ENCODE results near the gene SRSF4.
A peak's percentile ranks its signal among the peaks of the same experiment; 100 is the strongest.
"Not testable (repeated sequence)": the region's sequence is repeated elsewhere in the genome, so short reads cannot be mapped to it uniquely, and the experiment has no call there.

SRSF4 gene

DNA sequence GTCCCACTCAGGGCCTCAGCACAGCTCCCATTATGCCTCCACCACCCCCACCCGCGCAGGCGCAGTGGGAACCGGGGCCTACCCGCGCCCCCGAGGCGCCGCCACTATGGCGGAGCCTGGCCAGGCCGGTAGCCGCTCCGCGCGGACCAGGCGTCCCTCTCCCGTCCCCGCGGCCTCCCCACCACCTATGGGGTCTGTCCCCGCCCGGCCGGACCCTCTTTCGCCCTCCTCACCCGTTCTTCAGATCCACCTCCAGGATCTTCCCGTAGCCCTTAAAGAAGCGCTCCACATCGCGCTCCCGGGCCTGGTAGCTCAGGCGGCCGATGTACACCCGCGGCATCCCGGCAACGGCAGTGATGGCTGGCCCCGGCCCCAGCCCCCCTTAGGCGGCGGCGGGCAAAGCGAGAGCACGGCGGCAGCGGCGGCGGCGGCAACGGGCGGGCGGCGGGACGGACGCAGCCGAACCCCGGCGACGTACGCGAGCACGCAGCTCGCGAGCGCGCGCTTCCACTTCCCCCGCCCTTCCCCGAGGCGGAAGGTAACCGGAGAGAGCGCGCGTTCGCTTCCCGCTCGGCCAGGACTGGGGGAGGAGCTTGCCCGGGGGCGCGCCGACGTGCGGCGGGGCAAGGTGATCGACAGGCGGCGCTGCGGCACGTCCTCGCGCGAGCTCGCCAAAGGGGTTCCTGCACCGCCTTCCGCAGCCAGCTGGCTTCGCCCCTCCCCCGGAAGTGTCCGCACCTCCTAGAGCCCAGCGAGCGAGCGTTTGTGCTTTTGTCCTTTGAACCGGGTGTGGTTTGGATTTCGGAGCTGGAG lies at the start of gene SRSF4:
Gene SRSF4 (minus strand): TSS at position 488 of the 813 bp plus-strand sequence. CDS start 148 bp downstream, at position 340.
- peak; percentile 100 for DNase-seq

DNA sequence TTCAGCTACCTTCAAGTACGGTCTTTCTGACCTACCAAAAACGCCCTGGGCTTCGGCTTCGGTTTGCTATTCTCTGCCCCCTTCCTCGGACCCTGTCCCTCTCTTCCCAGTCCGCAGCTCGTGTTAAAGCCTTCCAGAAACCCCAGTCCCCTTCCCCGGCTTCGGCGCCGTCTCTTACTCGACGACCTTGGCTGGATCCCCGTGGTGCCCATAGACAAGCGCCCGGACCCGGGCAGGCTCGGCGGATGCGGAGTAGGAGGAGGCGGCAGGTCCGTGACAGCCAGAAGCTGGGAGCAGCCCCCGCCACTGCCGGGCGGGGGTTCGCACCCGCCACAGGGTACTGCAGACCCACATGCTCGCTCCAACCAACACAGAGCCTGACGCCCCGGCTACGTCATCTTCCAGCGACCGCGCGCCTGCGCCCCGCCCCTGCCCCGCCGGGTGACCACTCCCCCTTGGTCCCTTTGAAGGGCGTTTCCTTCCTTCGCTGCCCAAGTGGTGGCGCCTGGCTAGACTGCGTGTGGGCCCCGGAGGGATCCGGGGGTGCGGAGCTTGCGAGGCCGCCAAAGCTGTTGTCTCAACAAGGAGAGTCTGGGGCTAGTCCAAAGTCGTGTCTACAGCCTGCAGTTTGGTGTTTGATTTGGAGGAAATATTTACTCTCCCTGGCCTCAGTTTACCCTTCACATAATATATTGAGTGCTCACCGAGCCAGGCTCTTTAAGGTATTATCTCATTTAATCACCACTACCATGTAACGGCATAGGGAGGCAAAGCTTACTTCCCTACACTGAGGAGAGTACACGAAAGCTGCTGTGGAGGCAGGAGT lies 49.1 kb upstream of the SRSF4 start, which contains the start of gene MECR:
Gene MECR (minus strand): TSS at position 382 of the 826 bp plus-strand sequence. CDS start 28 bp downstream, at position 354.
- peak; percentile 97 for DNase-seq

DNA sequence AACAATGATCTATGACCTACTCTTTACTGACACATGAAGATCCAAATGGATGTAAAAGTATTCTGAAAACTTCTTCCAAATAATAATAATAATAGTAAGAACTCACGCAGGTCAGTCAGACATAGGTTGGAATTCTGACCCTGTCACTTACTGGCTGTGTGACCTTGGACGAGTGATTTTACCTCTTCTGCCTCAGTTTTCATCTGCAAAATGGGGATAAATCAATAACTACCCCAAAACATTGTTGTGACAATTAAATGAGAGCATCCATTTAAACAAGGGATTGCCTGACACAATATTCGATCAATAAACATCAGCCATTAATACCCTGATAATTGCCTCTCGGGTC lies 48.5 kb upstream of the SRSF4 start:
- DNase-seq: no peak

DNA sequence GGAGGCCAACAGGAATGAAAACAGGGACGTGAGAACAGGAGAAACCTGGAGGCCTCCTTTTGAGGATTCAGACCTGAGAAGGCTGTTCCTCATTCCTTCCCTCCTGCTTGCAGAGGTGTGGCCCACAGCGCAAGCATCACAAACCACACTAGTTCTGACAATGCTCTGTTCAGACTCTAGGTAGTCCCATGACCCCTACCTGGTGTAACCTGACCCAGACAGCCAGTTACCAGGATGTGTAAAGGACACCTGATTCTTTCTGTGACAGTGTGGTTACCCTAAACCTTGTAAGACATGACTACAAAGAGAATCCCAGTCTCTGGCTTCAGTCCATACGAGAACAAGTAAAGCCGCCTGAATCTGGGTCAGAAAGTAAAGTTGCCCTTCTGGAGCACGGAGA lies 45.8 kb upstream of the SRSF4 start:
- no peak for DNase-seq

DNA sequence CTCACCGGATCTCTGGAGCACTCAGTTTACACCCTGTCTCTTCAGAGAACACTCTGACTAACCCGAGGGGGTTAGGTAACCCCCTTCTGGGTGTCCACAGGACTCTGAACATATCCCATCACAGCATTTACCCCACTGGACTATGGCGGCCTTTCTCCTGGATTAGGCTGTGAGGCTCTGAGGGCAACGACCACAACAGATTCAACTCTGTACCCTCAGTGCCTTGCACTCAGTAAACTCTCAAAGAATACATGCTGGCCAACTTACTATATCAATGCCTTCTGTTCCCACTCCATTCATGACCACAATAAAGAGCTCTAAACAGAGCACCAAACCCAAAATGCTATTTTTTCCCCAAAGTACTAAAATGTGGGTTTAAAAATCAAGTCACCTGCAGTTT lies 43.7 kb upstream of the SRSF4 start:
- no peak for DNase-seq

DNA sequence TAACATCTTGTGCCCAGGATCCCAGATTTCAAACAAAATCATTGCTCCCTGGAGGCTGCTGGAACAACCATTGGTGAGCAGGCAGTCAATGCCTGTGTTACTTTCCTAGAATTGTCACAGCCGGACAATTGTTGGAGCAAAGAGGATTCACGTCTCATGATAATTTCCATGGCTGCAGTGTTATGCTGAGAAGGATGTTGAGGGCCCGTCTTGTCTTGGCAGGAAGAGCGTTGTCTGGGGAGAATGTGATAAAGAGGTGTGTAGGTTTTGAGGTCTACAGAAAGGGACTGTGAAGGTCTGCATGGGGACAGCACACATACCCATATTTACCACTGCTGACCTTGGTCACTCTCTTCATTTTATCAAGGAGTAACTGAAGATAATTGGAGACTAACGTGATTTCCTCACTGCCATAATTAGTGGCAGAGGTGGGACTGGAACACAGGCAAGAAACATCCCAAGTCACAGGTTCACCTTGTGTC lies 42.7 kb upstream of the SRSF4 start:
- no peak for DNase-seq

DNA sequence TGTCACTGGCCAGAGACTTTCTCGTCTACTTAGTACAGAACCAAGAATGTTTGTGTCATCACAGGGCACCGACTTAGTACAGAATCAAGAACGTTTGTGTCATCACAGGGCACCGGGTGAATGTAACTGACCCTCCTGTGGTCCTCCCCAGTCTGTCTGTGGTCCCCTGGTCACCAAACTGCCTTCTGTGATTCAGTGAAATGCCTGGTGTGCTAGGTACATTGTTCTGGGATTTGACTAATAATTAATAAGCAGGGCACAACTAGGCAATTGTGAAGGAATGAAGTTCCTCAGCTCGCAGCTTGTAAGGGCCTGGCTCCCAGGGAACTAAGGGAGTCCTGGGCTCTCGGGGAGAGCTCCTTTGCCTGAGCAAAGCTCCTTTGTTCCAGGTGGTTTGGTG lies 41.8 kb upstream of the SRSF4 start:
- no peak for DNase-seq

DNA sequence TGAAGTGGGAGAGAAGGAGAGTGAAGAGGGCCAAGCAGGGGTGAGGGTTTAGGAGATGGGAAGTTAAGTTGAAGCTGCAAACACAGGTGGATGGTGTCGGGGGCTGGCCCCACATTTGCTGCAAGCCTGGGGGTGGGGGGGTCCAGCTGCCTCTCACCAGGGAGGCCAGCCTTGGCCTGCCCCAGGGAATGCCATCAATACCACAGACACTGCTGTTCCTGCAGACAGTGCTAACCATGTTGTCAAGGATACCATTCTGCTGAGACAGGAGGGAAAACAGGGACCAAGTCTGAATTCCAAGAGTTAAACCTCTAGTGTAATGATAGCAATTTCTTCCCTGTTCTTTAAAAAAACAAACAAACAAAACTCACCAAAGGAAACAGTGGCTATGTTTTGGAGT lies 41.0 kb upstream of the SRSF4 start:
- no peak for DNase-seq

DNA sequence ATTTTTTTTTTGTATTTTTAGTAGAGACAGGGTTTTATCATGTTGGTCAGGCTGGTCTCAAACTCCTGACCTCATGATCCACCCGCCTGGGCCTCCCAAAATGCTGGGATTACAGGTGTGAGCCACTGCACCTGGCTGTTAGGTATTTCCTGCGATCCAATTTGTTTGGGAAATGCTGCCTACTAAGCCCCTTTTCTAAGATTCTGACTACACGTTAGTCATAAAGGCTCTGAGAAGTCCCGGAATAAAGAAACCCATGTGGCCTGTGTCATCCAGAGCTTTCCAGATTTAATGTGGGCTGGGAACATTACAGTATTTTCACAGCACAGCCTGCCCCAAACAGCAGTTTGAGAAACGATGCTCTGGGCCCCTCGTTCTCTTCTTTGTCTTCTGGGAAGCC lies 40.6 kb upstream of the SRSF4 start:
- not testable (repeated sequence) for DNase-seq

DNA sequence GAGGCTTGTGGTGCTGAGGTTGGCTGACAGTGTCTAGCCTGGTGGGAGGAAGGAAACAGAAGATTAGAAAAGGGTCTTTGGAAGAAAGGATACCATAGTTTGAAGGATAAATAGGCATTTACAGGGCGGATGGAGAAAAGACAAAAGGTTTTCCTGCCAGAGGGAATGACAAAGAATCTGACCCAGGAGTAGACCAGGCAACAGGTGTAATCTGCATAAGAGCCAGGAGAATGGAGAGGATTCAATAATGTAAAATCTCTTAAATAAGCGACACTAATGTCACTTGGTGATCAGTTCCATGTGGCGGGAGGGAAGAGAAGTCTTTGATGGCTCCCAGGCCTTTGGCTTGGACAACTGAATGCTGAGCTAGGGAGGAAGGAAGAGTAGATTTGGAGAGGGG lies 39.6 kb upstream of the SRSF4 start:
- DNase-seq: no peak

DNA sequence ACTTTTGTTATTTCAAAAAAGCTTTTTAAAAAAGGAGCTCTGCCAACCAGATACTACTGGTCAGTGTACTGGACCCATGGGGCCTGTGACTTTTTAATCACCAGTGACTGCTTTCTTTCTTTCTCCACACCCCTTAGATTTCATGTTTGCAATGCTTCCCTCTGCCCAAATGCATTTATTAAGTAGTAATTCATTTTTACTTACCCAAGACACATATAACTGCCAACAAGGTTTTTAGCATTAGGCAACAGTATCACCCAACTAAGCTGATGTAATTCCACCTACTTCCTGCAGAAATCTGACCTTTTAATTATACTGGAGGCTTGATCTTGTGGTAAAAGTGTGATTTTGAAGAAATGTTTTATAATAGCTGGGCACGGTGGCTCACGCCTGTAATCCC lies 36.5 kb upstream of the SRSF4 start:
- DNase-seq: no peak

DNA sequence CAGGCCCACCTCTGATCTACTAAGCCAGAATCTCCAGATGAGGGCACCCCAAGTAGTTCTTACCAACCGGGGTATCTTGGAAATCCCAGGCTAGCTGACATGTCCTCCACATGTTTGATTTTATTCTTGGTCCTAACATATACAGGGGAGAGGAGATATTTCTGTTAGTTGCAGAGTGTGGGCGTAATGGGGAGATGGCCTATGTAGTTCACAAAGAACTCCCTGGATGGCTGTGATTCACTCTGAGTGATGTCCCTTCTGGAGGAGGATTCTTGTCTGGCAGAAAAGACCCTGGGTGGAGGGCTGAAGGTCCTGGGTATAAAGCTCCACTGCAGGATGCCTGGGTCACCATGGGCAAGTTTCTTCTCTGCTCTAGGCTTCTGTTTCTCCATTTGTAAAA lies 35.9 kb upstream of the SRSF4 start:
- no peak for DNase-seq

DNA sequence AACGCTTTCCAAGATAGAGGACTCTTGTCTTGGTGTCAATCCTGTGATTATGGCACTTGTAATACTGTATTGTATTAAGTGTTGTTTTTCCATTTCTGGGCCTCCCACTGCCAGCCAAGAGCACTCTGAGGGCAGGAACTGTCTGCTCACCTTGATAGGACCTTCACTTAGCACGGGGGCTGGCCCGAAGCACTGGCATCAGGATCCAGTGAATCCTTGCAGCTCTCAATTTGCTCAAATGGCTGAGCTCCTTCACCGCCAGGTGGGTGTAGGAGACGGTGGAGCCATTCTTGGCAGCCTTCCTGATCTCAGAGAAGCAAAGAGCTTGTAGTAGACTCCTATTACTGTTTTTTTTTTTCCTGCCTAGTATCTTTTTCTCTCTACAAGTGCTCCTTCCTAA lies 31.4 kb upstream of the SRSF4 start:
- DNase-seq: no peak

DNA sequence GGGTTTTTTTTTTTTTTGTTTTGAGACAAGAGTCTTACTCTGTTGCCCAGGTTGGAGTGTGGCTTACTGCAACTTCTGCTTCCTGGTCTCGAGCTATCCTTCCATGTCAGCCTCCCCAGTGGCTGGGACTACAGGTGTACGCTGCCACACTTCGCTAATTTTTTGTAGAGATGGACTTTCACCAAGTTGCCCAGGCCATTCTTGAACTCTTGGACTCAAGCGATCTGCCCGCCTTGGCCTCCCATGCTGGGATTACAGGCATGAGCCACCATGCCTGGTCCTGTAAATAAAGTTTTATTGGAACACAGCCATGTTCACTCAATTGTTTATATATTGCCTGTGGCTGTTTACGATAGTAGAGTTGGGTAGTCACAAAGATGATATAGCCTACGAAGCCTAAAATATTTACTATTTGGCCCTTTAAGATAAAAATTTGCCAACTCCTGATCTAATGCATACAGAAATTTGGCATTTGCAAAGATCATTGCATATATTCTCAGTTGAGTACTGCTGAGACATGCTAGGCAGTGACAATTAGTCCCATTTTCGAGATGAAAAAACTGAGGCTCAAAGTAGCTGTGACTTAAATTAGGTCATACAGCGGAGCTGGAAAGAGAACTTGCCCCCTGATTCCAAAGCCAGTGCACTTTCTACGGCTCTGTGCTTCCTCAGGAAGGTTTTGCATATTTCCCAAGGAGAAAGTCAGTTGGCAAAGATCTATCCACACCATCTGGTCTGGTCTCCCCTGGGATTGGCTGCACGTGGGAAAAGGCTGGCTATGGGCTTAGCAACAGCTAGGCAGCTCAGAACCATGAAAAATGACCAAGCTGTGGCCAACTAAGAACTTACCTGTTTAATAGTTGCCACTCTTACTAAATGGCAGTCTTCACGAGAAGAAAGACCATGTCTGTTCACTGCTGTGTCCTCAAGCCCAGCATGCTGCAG lies 29.7 kb upstream of the SRSF4 start:
- no peak for DNase-seq

DNA sequence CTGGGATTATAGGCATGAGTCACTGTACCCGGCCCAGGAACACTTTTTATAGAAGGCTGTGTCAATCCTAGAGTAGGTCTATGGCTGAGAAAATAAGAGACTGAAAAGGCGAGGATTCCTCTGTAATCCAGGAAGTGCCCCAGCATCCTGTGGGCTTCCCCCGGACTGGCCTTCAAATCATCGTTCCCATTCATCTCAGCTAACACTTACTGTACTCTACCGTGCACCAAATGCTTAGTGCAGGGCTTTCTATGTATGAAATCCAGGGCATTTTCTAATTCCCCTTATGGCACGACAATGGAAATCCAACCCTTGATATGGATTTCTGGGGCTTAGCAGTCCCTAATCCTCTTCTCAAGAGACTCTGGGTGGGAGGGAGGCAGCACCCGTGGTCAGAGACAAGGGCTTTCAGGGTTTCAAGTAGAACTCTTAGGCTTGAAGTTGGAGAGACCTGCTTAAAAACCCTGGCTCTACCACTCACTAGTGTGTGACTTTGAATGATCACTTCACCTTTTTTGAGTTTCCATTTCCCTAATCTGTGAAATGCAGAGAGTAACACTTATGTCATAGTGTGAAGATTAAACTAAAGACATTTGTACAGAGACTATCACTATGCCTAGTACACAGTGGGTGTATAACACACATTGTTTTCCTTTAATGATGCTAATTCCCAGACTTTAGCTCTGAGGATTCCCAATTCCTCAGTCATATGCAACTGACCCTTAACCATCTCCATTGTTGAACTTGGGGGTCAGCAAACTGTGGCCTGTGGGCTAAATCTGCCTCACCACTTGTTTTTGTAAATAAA lies 28.8 kb upstream of the SRSF4 start:
- no peak for DNase-seq

DNA sequence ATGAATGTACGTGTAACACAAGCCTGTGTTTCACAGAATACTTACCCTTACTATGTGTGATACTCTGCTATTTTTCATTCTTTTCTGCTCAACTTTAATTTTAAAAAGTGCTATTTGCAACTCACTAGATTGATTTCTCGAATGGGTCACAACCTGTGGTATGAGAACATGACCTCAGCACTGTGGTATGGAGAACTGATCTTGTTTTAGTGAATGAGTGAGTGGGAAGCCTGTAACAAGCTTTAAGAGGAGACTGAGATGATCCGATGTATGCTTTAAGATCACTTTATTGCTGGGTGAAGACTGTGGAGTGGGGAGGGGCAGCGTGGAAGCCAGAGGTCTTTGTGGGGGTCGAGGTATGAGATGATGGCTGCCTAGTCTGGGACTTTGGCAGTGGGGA lies 27.5 kb upstream of the SRSF4 start:
- no peak for DNase-seq

DNA sequence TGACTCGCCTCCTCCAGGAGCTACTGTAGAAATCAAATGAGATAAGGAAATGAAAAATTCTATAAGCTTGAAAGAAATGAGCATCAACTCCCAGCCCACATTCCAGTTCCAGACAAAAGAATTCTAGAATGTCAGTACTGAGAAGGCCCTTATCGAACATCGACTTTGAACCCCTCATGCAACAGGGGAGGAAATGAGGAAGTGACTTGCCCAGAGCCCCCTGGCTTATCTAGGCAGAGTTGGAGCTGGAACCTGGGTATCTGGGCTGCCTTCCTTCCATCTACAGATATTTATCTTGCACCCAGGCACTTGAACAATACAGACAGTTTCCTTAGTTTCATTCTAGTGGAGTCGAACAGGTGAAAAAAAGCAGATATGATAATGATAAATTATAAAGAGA lies 26.7 kb upstream of the SRSF4 start:
- DNase-seq: no peak

DNA sequence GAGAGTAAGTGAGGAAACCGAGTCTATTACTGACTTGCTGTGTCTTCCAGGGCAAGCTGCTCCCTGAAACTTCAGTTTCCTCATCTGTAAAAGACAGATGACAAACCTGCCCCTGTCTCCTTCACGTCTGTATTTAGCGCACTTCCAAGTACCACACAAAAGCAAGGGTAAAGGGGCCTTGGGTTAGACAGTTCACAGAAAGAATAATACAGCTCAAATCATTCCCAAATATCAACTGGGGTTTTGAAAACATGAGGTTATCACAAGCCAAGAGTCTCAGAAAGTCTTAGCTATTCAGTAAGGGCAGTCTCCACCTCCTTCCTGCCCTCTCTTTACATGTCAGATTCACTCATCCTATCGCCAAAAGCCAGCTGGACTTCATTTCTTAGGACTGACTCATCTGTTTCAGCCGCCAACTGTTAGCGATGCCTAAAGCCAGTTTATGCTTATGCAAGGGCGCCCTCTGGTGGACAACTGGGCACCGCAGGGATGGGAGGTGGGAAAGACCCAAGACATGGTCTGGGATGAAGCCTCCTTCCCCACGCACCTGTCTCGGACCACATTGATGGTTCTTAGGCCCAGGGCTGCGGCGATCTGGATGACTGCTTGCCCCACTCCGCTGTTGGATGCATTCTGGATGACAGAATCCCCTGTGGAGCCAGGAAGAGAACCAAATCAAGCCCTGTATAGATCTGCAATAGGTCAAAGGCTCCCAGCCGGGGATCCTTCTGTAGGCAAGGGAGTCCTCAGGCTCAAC lies 21.1 kb upstream of the SRSF4 start:
- peak; percentile 83 for DNase-seq

DNA sequence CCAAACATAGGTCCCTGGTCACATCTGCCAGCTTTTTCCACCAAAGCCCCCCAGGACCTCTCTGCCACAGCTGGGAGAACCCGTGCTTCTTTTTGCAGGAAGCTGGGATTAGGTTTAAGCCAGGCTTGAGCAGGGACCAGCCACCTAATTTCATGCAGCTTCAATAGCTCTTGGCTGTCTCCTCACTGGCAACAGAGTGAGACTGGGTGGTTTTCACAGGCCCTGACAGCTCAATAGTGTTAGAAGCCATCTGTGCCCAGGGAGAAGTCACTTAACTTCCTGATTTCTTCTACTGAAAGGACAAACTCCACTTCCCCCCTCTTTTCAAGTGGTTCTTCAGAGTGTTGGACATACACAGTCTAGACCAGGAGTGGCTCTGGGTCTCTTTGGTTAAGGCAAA lies 20.4 kb upstream of the SRSF4 start:
- DNase-seq: no peak

DNA sequence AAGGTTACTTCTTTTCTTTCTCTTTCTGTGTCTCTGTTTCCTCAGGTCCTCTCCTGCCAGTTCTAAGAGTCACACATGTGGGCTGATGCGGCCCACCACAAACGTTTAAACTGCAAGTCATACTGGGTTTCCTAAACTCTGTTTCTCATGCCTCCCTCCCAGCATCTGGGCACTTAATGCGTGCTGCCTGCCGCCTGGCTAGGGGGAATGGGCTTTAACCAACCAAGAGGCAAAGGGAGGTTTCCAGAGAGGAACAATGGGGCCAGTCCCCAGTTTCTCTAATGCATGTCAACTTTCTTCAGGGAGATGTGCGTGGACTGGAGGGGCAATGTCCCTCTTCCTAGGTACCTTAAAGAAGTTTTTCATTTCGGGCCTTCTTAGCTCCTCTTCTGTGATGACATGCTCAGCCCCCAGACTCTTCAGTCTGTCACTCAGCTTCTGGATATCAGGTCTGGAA lies 19.9 kb upstream of the SRSF4 start:
- DNase-seq: no peak
